ENCODE results near the gene SYT7. TPM values are rescaled to one million over a fixed set of nuclear protein-coding genes. Genes with fewer than 3 reads are reported as not detected.

Gene SYT7
- total and polyA plus RNA-seq, 7 experiments from 2014 or later, result 0.08 to 0.44 TPM; not detected in 5

GRCh38 chr11:61609000-61609979 lies 28.4 kb upstream of the SYT7 start:
- H3K9me3 Mint-ChIP-seq, result peaks cover 0 to 4% (median 0%) of the 10 kb centered on the region in 11 donors
- H3K4me1 Mint-ChIP-seq, result peaks cover 0 to 7% (median 0%) of the 10 kb centered on the region in 7 donors
- intact Hi-C loops (cut with micrococcal nuclease), result no loop called here
- no peak for ATAC-seq
- no peak overlapping the region for H3K4me3 Mint-ChIP-seq
- no peaks in the 10 kb centered on the region for H3K36me3 Mint-ChIP-seq
- Histone ChIP-seq H3K27ac (ENCODE audit: low read depth, low read length) (no peak overlapping the region), H3K9me3 (ENCODE audit: control insufficient read depth in 2 of 3, low read length in 3 of 3) (no peaks in the 10 kb centered on the region), H3K27me3 (ENCODE audit: control insufficient read depth in 2 of 2, insufficient read depth in 2 of 2, low read length in 2 of 2) (no peaks in the 10 kb centered on the region), H3K4me3 (ENCODE audit: low read length) (no peak overlapping the region), H3K36me3 (ENCODE audit: control insufficient read depth in 2 of 3, insufficient read depth in 3 of 3, low read length in 3 of 3) (no peaks in the 10 kb centered on the region), H3K4me1 (ENCODE audit: control insufficient read depth in 2 of 2, insufficient read depth in 2 of 2, low read length in 2 of 2) (no peaks in the 10 kb centered on the region)
- peaks cover 3 to 41% (median 21%) of the 10 kb centered on the region in 5 donors for H3K27me3 Mint-ChIP-seq
- H3K27ac Mint-ChIP-seq, result no peak overlapping the region
- POLR2A ChIA-PET, result no interaction called here
- no peak for DNase-seq
- CTCF ChIA-PET, result interaction anchor here (0.7 kb wide), 1 partner anchor 10 kb away, joined by 3 read pairs; no protein-coding TSS in a partner anchor

- H3K4me1 Mint-ChIP-seq, result peaks cover 0 to 7% (median 0%) of the 10 kb centered on the region in 7 donors
- H3K27me3 Mint-ChIP-seq, result peaks cover 3 to 46% (median 20%) of the 10 kb centered on the region in 5 donors
- H3K9me3 ChIP-seq (ENCODE audit: control insufficient read depth in 2 of 3, low read length in 3 of 3), result no peaks in the 10 kb centered on the region
- H3K4me1 ChIP-seq (ENCODE audit: control insufficient read depth in 2 of 2, insufficient read depth in 2 of 2, low read length in 2 of 2), result no peaks in the 10 kb centered on the region
- no peak overlapping the region for H3K27ac ChIP-seq (ENCODE audit: low read depth, low read length)
- no peak overlapping the region for H3K4me3 ChIP-seq (ENCODE audit: low read length)
- H3K4me3 Mint-ChIP-seq, result no peak overlapping the region
- intact Hi-C loops (cut with micrococcal nuclease), result no loop called here
- H3K27me3 ChIP-seq (ENCODE audit: control insufficient read depth in 2 of 2, insufficient read depth in 2 of 2, low read length in 2 of 2), result no peaks in the 10 kb centered on the region
- H3K27ac Mint-ChIP-seq, result no peak overlapping the region
- no peak for DNase-seq
- H3K36me3 ChIP-seq (ENCODE audit: control insufficient read depth in 2 of 3, insufficient read depth in 3 of 3, low read length in 3 of 3), result no peaks in the 10 kb centered on the region
- no peak for ATAC-seq
- CTCF ChIA-PET, result no interaction called here
- peaks cover 0 to 4% (median 0%) of the 10 kb centered on the region in 11 donors for H3K9me3 Mint-ChIP-seq
- no peaks in the 10 kb centered on the region for H3K36me3 Mint-ChIP-seq
- POLR2A ChIA-PET, result no interaction called here
These were observed 27.2 kb upstream of the SYT7 start for GRCh38 chr11:61607920-61608599.

- intact Hi-C loops (cut with micrococcal nuclease), result no loop called here
- no peak overlapping the region for H3K4me3 Mint-ChIP-seq
- Histone ChIP-seq H3K27me3 (ENCODE audit: control insufficient read depth in 2 of 2, insufficient read depth in 2 of 2, low read length in 2 of 2) (no peaks in the 10 kb centered on the region), H3K9me3 (ENCODE audit: control insufficient read depth in 2 of 3, low read length in 3 of 3) (no peaks in the 10 kb centered on the region), H3K4me1 (ENCODE audit: control insufficient read depth in 2 of 2, insufficient read depth in 2 of 2, low read length in 2 of 2) (no peaks in the 10 kb centered on the region), H3K27ac (ENCODE audit: low read depth, low read length) (no peak overlapping the region), H3K36me3 (ENCODE audit: control insufficient read depth in 2 of 3, insufficient read depth in 3 of 3, low read length in 3 of 3) (no peaks in the 10 kb centered on the region), H3K4me3 (ENCODE audit: low read length) (no peak overlapping the region)
- H3K27ac Mint-ChIP-seq, result no peak overlapping the region
- H3K4me1 Mint-ChIP-seq, result peaks cover 0 to 7% (median 0%) of the 10 kb centered on the region in 7 donors
- H3K36me3 Mint-ChIP-seq, result no peaks in the 10 kb centered on the region
- ChIA-PET POLR2A (no interaction called here), CTCF (no interaction called here)
- peaks cover 3 to 46% (median 20%) of the 10 kb centered on the region in 5 donors for H3K27me3 Mint-ChIP-seq
- DNase-seq (no peak), ATAC-seq (no peak)
- H3K9me3 Mint-ChIP-seq, result peaks cover 0 to 4% (median 0%) of the 10 kb centered on the region in 11 donors
These were observed 26.6 kb upstream of the SYT7 start for GRCh38 chr11:61607426-61607825.

GRCh38 chr11:61603667-61604066 lies 22.8 kb upstream of the SYT7 start:
- Mint-ChIP-seq H3K36me3 (no peaks in the 10 kb centered on the region), H3K4me3 (no peak overlapping the region), H3K27ac (no peak overlapping the region), H3K9me3 (no peaks in the 10 kb centered on the region), H3K27me3 (peaks cover 5 to 39% (median 16%) of the 10 kb centered on the region in 5 donors), H3K4me1 (peaks cover 0 to 3% (median 0%) of the 10 kb centered on the region in 7 donors)
- no peak overlapping the region for H3K27ac ChIP-seq (ENCODE audit: low read depth, low read length)
- POLR2A ChIA-PET, result no interaction called here
- no peak for DNase-seq
- CTCF ChIA-PET, result no interaction called here
- intact Hi-C loops (cut with micrococcal nuclease), result no loop called here
- no peaks in the 10 kb centered on the region for H3K36me3 ChIP-seq (ENCODE audit: control insufficient read depth in 2 of 3, insufficient read depth in 3 of 3, low read length in 3 of 3)
- H3K4me3 ChIP-seq (ENCODE audit: low read length), result no peak overlapping the region
- H3K4me1 ChIP-seq (ENCODE audit: control insufficient read depth in 2 of 2, insufficient read depth in 2 of 2, low read length in 2 of 2), result no peaks in the 10 kb centered on the region
- H3K9me3 ChIP-seq (ENCODE audit: control insufficient read depth in 2 of 3, low read length in 3 of 3), result no peaks in the 10 kb centered on the region
- H3K27me3 ChIP-seq (ENCODE audit: control insufficient read depth in 2 of 2, insufficient read depth in 2 of 2, low read length in 2 of 2), result no peaks in the 10 kb centered on the region
- no peak for ATAC-seq

- intact Hi-C loops (cut with micrococcal nuclease), result no loop called here
- no peak overlapping the region for H3K4me3 Mint-ChIP-seq
- POLR2A ChIA-PET, result no interaction called here
- Histone ChIP-seq H3K9me3 (ENCODE audit: control insufficient read depth in 2 of 3, low read length in 3 of 3) (no peaks in the 10 kb centered on the region), H3K4me1 (ENCODE audit: control insufficient read depth in 2 of 2, insufficient read depth in 2 of 2, low read length in 2 of 2) (no peaks in the 10 kb centered on the region), H3K4me3 (ENCODE audit: low read length) (no peak overlapping the region), H3K27me3 (ENCODE audit: control insufficient read depth in 2 of 2, insufficient read depth in 2 of 2, low read length in 2 of 2) (no peaks in the 10 kb centered on the region), H3K27ac (ENCODE audit: low read depth, low read length) (no peak overlapping the region), H3K36me3 (ENCODE audit: control insufficient read depth in 2 of 3, insufficient read depth in 3 of 3, low read length in 3 of 3) (no peaks in the 10 kb centered on the region)
- no peak for ATAC-seq
- H3K27ac Mint-ChIP-seq, result no peak overlapping the region
- H3K36me3 Mint-ChIP-seq, result no peaks in the 10 kb centered on the region
- peaks cover 0 to 3% (median 0%) of the 10 kb centered on the region in 7 donors for H3K4me1 Mint-ChIP-seq
- CTCF ChIA-PET, result no interaction called here
- no peaks in the 10 kb centered on the region for H3K9me3 Mint-ChIP-seq
- H3K27me3 Mint-ChIP-seq, result peaks cover 5 to 43% (median 21%) of the 10 kb centered on the region in 5 donors
- DNase-seq, result no peak
These were observed 22.1 kb upstream of the SYT7 start for GRCh38 chr11:61602775-61603569.

GRCh38 chr11:61601512-61601911 lies 20.6 kb upstream of the SYT7 start:
- Histone ChIP-seq H3K4me1 (ENCODE audit: control insufficient read depth in 2 of 2, insufficient read depth in 2 of 2, low read length in 2 of 2) (no peaks in the 10 kb centered on the region), H3K4me3 (ENCODE audit: low read length) (no peak overlapping the region), H3K9me3 (ENCODE audit: control insufficient read depth in 2 of 3, low read length in 3 of 3) (no peaks in the 10 kb centered on the region), H3K27me3 (ENCODE audit: control insufficient read depth in 2 of 2, insufficient read depth in 2 of 2, low read length in 2 of 2) (no peaks in the 10 kb centered on the region), H3K36me3 (ENCODE audit: control insufficient read depth in 2 of 3, insufficient read depth in 3 of 3, low read length in 3 of 3) (no peaks in the 10 kb centered on the region), H3K27ac (ENCODE audit: low read depth, low read length) (no peak overlapping the region)
- Mint-ChIP-seq H3K27ac (no peak overlapping the region), H3K27me3 (peaks cover 8 to 44% (median 16%) of the 10 kb centered on the region in 5 donors), H3K9me3 (peaks cover 0 to 2% (median 0%) of the 10 kb centered on the region in 11 donors), H3K36me3 (no peaks in the 10 kb centered on the region), H3K4me1 (peaks cover 0 to 3% (median 0%) of the 10 kb centered on the region in 7 donors), H3K4me3 (no peak overlapping the region)
- intact Hi-C loops (cut with micrococcal nuclease), result no loop called here
- CTCF ChIA-PET, result no interaction called here
- no peak for ATAC-seq
- POLR2A ChIA-PET, result no interaction called here
- no peak for DNase-seq
